GM21526 (cell line): Measurements from ENCODE around the gene UBE2A.

Experiments used
- ATAC-seq: cut with Tn5 transposase; IDR thresholded peaks from one replicate; pipeline ENCODE4 v1.9.1; 2021; ENCODE audit warnings: moderate library complexity; ENCODE audit not compliant: unreplicated experiment, low FRiP score

UBE2A gene

DNA sequence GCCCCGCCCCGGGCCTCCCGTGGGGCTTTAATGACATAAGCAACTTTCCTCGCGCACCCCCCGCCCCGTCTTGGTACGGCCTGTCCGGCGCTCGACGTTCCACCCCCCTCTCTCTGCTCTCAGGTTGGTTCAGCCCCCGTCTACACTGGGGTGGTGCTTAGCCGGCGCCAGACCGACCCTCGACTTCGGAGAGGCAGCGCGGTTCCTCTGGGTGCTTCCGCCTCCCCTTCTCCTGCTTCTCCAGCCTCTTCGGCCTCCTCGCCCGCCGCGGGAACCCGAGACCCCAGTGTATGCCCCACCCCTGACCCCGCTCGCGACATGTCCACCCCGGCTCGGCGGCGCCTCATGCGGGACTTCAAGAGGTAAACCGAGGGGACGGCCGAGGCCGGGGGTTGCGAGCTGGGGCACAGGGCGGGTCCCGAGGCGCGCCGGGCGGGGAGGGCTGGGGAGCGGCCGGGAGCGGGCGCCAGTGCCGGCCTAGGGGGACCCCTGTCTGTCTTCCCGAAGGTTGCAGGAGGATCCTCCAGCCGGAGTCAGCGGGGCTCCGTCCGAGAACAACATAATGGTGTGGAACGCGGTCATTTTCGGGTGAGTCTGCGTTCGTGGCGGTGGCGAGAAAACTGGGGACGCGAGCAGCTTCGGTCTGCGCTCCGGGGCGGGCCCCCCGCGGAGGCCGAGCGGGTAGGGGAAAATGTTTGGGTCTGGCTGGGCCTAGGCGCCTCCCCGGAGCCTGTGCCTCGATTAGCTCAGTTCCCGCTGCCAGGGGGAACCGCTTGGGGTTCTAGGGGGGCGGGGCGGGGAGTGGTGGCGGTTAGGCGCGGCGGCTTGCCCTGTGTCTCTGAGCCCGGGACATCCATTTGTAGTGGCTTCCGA lies at the start of gene UBE2A:
TSS of gene UBE2A (plus strand) at position 170 of the 873 bp plus-strand sequence. CDS start at position 319, 149 bp downstream.
- ATAC-seq, result peak; percentile 66

DNA sequence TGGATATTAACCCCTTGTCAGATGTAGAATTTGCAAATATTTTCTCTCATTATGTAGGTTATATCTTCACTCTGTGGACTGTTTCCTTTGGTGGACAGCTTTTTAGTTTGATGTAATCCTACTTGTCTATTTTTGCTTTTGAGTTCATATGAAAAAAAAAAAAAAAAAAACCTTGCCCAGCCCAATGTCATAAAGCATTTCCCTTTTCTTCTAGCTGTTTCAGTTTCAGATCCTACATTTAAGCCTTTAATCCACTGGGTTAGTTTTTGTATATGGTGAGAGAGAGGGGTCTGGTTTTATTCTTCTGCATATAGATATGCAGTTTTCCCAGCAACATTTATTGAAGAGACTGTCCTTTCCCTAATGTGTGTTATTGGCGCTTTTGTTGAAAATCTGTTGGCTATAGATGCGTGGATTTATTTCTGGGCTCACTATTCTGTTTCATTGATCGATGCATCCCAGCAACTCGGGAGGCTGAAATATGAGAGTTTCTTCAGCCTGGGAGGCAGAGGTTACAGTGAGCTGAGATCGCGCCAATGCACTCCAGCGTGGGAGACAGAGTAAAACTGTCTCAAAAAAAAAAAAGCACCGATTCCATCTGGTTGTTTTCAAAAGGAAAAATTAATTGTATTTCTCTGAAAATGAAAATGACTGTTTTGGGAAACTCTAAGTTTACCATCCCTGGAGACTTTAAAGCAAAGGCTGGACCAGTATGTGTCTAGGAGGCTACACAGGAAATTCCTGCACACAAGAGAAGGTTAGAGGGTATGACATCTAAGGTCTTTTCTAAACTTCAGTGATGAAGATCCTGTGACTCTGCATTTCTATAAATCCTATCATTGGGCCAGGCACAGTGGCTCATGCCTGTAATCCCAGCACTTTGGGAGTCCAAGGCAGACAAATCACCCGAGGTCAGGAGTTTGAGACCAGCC lies 44.8 kb upstream of the UBE2A start:
- ATAC-seq, result no peak

DNA sequence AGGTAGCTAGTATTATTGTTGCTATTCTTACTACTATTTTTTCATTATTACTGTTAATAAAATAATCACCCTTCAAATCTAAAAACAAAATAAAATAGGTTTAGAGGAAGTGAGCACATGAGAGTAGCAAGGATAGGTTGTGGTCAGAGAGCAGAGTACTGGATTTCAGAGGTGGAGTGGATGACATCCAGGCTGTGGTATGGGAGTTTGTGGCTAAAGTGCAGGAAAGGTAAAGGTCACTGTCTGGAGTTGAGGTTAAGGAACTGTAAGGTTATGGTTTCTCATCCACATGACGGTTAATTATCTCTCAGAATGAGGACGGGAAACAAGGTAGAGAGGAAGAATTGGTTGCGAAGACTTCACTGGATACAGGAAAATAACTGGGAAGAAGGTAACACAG lies 36.9 kb upstream of the UBE2A start:
- ATAC-seq, result no peak

DNA sequence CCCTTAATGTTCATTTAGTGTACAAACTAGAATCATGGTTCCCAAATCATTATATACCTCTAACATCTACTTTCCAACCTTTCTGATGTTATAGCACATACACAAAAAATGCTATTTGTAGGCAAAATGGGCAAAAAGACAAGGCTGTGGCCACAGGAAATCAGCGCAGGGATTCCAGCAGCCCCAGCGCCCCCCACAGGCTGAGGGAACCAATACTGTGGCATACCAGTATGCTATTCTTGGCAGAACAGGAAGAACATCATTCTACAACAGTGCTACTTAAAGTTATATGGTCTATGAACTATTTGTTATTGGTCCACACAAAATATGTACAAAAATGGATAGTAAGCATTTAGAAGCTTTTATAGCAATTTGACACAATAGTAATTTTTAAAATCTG lies 34.5 kb upstream of the UBE2A start:
- ATAC-seq, result no peak

DNA sequence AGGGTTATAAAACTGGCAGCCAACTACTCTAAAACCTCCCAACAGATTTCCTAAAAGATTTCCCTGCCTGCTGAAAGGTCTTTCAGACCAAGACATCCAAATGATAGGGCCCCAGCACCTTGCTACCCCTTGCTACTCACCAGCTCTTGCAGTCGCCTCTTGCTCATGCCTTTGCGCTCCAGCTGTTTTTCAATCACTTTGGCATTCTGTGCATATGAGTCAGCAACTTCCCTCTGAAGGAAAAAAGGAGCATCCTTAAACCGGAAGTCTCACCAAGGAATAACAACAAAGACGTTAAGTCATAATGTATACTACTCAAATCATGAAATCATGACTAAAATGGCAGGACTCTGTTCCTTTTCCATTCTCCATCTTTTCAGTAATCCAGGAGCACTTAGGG lies 33.2 kb upstream of the UBE2A start:
- no peak for ATAC-seq

DNA sequence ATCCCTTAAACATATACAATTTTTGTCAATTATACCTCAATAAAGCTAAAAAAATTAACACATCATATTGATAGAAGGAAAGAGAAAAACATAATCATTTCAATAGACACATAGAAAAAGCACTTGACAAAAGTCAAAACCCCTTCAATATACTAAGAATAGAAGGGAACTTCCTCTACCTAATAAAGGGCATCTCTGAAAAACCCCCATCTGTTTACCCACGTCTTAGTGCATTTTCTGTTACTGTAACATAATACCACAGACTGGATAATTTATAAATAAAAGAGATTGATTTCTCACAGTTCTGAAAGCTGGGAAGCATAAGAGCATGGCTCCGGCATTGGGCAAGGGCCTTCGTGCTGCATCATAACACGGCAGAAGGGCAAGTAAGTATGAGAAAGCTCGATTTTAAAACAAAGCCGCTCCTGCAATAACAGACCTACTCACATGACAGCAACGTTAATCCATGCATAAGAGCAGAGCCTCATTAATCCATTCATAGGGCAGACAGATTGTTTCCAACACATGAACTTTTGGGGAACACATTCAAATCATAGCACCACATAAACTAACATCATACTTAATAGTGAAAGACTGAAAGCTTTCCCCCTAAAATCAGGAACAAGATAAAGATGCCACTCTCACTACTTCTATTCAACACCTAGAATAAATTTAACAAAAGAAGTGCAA lies 24.9 kb upstream of the UBE2A start:
- no peak for ATAC-seq

DNA sequence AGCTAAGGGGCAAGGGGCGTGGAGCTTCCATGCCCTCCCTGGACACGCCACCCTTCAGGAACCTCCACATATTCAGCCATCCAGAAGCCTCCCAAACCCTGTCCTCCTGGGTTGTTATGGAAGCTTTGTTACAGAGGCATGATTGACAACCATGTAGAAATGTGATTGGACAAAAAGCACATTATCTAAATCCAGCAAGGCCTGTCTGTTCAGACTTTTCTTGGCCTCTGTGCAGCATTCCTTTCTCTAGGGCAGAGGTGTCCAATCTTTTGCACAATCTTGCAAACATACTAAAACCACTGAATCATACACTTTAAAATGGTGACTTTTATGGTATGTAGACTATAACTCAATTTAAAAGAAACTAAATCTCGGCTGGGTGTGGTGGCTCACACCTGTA lies 21.9 kb upstream of the UBE2A start:
- ATAC-seq, result no peak

DNA sequence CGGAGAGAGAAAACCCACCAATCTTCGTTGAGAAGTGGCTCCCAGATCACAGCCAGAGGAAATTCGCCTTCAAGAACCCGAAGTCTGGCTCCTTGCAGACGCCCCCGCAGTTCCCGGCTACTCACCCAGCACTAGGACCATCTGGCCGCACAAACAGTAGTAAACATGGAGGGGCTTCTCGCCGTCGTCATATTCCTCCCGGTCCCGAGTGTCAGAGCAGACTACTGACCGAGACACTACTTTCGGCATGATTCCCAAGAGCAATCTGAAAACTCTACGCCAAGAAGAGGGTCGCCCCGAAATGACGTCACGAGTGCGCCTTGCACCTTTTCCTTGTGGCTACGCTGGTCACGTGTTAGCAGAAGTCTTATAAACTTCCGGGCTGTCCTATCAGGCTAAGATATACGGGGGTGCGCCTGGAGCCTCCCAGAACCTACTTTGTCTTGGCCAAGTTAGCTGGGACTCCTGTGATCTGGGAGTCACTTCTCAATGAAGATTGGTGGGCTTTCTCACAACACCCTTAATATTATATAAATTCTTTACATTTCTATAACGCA lies 9.2 kb upstream of the UBE2A start, which contains the start of gene STEEP1:
TSS of gene STEEP1 (minus strand) at position 303 of the 557 bp plus-strand sequence. CDS start at position 249, 54 bp downstream.
- ATAC-seq, result peak; percentile 79

DNA sequence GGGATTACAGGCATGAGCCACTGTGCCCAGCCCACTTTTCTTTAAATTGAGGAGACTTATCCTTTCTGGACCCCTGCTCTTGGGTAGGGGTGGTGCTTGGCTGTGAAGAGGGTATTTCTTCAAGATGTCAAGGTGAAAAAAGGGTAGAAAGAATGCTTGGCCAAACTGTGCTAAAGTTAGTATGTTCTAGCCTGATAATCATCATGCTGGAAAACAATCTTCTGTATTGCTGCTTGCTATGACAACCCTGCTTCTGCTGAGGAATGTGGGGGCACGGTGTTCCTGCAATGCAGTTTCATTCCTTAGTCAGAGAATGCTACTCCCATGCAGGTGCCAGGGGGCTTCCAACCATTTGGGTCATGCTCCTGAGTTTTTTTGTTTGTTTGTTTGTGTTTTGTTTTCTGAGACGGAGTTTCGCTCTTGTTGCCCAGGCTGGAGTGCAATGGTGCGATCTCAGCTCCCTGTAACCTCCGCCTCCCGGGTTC lies 4.0 kb upstream of the UBE2A start:
- no peak for ATAC-seq

DNA sequence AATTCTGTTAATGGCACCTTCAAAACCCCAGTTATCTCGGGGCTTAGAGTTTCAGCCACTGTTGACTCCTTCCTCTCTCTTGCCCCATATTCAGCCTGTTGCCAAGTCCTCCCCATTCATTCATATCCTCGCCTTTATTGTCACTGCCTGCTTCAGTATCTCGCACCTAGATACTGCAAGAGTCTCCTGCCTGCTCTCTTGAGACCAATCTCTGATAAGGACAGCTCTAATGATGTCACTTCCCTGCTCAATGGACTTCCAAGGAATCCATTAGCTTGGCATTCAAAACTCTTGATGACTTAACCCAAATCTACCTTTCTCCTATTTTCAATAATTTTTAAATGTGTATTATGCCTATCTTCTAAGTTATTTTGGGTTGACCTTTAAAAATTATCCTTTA lies 1.1 kb upstream of the UBE2A start:
- ATAC-seq, result no peak

DNA sequence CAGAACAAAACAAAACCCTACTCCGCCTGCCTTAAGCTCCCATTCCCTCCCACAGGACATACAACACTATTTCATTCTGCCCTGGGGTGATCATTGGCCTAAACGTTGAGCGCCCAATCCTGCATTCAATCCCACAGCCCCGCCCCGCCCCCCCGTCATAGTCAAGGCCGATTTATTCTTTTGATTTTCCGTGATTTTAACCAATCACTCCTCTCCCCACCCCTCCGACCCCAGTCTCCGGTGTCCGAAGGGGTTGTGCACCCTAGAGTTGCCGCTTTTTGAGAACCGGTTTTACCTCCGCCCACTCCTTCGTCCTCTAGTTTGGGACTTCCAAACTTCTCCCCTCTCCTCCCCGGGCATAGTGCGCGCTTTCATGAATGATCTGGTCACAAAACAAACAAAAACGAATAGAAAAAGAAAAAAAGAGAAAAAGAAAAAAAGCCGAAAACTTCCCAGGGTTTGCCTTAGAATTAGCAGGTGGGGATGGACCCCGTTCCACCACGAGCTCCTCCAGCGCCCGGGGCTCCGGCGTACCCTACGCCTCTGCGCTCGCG lies 446 bp upstream of the UBE2A start:
- ATAC-seq, result peak; percentile 4

DNA sequence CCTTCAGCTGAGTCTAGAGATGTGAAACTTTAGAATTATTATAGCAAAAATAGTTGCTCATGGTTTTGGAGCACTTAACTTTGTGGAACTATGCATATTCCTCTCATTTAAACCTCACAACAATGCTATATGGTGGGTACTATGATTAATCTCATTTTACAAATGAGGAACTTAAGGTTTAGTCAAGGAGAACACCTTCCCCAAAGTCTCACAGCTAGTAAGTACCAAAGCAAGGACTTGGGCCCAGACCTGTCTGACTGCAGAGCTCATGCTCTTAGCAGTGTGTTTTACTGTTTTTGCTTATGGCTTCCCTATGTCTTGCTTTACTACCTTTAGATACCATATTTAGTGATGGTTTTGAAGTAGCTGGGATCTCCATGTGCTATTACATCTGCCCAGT lies 5.1 kb downstream of the UBE2A start:
- no peak for ATAC-seq

DNA sequence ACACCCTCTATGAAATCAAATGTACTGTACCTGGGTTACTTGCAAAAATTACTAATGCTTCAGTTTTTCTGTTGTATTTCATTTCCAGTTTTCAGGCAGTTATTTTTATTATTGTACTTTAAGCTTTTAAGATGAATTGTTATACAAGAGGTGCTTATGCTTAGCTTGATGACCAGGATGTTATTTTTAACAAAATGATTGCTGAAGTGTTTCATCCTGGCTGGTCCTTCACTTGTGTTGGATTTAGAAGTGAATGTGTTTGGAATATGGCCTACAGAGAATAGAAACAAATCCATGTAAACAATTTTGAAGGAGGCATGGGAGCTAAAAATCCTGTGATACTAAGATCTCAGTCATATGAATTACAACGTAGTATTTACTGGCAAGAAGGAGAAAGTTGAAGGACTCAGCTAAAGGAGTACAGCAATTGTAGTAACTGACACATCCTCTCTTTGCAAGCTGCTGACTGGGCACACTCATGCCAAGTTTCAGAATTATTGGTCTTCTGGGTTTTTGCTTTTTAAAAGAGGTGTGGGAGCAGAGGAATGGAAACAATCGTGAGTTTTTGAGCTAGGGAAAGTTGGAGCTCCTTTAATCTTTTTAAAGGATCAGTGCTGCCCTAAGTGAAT lies 9.2 kb downstream of the UBE2A start:
- no peak for ATAC-seq

DNA sequence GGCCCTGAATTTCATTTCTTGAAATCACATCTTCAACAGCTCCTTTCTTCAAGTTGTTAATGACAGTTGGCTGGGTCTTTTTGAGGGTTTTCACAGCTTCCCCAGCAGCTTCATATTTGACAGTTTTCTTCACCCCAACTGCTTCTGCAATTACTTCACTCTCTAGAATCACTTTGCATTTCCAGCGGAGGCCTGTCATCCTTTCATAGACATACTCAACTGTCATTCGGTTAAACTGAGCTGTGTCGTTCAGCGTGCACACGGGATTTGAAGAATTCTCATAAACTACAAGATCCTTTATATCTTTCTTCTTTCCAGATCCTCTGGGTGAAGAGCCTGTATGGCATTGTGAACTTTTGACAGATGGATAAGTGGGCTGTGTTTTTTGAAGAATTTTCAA lies 15.4 kb downstream of the UBE2A start:
- ATAC-seq, result no peak

DNA sequence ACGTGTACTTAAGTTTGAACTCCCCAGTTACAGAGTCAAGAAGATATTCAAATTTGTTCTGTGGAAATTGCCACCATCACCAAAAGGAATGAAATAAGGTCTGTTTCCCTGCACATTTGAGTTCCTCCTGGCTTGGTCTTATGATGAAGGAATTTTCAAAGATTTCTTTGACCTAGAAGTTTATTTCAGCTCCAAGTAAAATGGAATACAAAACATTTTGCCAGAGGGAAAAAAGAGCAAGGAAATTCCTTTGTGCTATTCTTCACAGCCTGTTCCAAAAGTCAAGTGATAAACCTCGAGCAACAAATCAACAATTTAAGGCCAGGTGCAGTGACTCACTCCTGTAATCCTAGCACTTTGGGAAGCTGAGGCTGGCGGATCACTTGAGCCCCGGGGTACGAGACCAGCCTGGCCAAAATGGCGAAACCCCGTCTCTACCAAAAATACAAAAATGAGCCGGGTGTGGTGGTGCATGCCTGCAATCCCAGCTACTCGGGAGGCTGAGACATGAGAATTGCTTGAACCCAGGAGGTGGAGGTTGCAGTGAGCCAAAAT lies 28.4 kb downstream of the UBE2A start:
- ATAC-seq, result no peak

DNA sequence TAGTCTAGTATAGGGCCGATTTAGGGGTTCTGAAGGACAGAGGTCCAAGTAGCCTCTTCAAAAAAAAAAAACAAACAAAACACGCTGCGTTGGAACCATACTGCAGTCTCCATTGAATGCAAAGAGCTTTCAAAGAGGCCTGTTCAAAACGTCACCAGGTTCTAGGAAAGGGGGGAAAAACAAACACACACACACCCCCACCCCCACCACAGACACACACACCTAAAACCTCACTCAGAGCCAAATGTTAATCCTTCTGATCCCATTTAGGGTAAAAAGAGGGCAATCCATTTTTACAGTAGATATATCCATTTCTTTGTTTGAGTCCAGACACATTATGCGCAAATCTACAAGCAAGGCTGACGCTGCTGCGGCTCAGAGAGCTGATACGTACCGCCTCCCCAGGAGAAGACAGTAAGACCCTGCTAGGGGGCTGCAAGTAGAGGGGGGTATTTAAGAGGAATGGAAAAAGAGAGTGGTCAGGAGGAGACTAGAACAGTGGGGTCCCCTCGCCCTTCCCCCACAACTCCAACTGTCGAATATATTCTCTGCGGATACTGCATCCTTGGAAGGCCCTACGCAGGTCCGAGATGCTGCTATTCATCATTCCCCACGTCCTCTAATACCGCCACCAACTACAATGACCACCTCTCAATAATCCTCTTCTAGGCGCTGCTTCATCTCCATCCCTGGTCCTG lies 30.6 kb downstream of the UBE2A start:
- ATAC-seq, result no peak

DNA sequence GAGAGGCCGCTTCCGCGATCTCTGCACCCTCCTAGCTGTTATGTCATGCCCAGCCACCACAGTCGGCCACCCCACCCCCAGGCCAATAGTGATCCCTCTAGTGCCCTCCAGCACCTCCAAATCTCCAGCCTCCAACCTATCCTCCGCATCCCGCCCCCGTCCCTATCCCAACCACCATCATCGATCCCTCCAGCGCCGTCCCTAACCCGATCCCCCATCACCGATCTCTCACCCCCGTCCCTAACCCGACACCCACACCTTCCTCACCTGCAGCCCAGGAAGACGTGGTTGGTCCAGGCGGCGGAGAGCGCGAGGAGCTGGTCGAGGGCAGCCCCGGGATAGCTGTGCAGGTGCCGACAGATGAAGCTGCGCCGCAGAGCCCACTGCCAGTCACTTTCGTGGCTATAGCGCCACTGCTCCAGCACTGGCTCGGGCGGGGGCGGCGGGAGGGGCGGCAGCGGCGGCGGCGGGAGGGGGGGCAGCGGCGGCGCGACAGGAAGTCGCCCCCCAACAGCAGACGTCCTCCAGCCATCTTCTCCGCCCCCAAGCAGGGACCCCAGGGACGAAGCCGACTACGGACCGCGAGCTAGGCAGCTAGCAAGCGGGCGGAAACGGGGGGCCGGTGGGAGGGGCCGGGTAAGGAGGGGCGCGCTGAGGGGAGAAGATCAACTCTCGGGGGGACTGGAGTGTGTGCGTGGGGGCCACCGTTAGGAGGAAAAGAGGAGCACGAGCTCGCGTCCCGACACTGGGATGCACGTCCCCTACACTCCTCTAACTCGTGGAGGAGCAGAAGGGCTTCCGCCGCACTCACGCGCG lies 31.3 kb downstream of the UBE2A start:
- peak; percentile 20 for ATAC-seq
